Nephron (organoid): Measurements from ENCODE around the gene SPEM1.
"Not testable (repeated sequence)": the region's sequence is repeated elsewhere in the genome, so short reads cannot be mapped to it uniquely, and the experiment has no call there.

Experiments used
- H3K27ac Mint-ChIP-seq, 3 experiments: 2 replicates each; pipeline ENCODE4 v1.8.0; 2020; ENCODE audit warnings: mixed read lengths in 3 of 3, mild to moderate bottlenecking in 2 of 3, moderate library complexity in 1 of 3
- H3K27me3 Mint-ChIP-seq: 2 replicates; pipeline ENCODE4 v1.8.0; 2021; ENCODE audit warnings: low read depth, mild to moderate bottlenecking, moderate library complexity, mixed read lengths
- H3K36me3 Mint-ChIP-seq: 2 replicates; pipeline ENCODE4 v1.8.0; 2020; ENCODE audit warnings: low read depth, mixed read lengths
- H3K4me1 Mint-ChIP-seq: 2 replicates; pipeline ENCODE4 v1.8.0; 2020; ENCODE audit warnings: mixed read lengths
- H3K4me3 Mint-ChIP-seq, 3 experiments: 2 replicates each; pipeline ENCODE4 v1.8.0; 2020; ENCODE audit warnings: mild to moderate bottlenecking in 3 of 3, mixed read lengths in 3 of 3, moderate library complexity in 2 of 3
- H3K9me3 Mint-ChIP-seq: 2 replicates; pipeline ENCODE4 v1.8.0; 2020; ENCODE audit warnings: mixed read lengths
- CTCF ChIP-seq, 3 experiments: fragments of 200-600 bp; sonication (generic); IDR thresholded peaks; one replicate each; pipeline ENCODE4 v1.5.0; 2021; ENCODE audit warnings: antibody characterized with exemption in 3 of 3; ENCODE audit not compliant: unreplicated experiment in 3 of 3

The SPEM1 gene

DNA sequence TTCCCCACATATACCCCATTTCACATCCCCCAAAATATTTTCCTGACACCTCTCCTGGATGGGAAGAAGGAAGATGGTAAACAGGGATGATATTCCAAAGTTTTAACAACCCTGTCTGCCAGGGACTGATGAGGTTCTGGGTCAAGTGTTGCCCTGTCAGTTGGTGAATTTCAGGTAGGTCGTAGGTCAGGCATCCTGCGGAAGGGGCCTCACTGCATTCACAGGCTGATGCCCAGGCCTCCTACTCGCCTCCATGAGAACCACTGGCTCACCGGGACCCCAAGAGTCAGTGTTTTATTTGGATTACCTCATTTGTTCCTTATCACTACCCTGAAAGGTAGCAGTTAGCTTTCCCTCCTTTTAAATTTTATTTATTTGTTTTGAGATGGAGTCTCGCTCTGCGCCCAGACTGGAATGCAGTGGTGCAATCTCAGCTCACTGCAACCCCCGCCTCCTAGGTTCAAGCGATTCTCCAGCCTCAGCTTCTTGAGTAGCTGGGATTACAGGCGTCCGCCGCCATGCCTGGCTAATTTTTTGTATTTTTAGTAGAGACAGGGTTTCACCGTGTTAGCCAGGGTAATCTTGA is 48.8 kb downstream of the SPEM1 start:
- H3K27ac Mint-ChIP-seq = peak overlapping the region in 2 of 3 experiments; percentile 27 to 48
- TF ChIP-seq CTCF (IDR thresholded peaks at IDR 0.05; ENCODE audit: unreplicated experiment in 3 of 3) = no peak
- H3K27me3 Mint-ChIP-seq = no peaks in the 10 kb centered on the region
- peaks cover 9% of the 10 kb centered on the region for H3K4me1 Mint-ChIP-seq
- H3K9me3 Mint-ChIP-seq = no peaks in the 10 kb centered on the region
- peaks cover 16% of the 10 kb centered on the region for H3K36me3 Mint-ChIP-seq
- H3K4me3 Mint-ChIP-seq = no peak overlapping the region

- not testable (repeated sequence) for H3K27ac Mint-ChIP-seq, H3K4me1 Mint-ChIP-seq, H3K9me3 Mint-ChIP-seq, H3K27me3 Mint-ChIP-seq, H3K4me3 Mint-ChIP-seq
- H3K36me3 Mint-ChIP-seq = peaks cover 12% of the 10 kb centered on the region
Measured at GRCh38 chr17:7469843-7470242, 49.7 kb downstream of the SPEM1 start.

- not testable (repeated sequence) for H3K9me3 Mint-ChIP-seq, H3K4me1 Mint-ChIP-seq, H3K4me3 Mint-ChIP-seq, H3K27me3 Mint-ChIP-seq, H3K27ac Mint-ChIP-seq
- H3K36me3 Mint-ChIP-seq = peaks cover 11% of the 10 kb centered on the region
Measured at GRCh38 chr17:7470457-7470973, 50.4 kb downstream of the SPEM1 start.
